Esophagus squamous epithelium (tissue), 4 donors: ENCODE data around the gene TSHR.

Experiments used
- POLR2A ChIP-seq, 4 donors: fragments of 450-650 bp; IDR thresholded peaks; one replicate each; pipeline ENCODE4 v1.6.1; 2017; ENCODE audit warnings: antibody characterized with exemption in 4 of 4, mild to moderate bottlenecking in 4 of 4, moderate library complexity in 3 of 4
- TF ChIP-seq, protein P1 (sequence below), 6 experiments: fragments of 450-650 bp in 4 of 6; fragments of 200-600 bp in 2 of 6; sonication (generic) in 2 of 6; IDR thresholded peaks; one replicate each; pipeline ENCODE4 v1.5.1; 2016 to 2019; ENCODE audit warnings: antibody characterized with exemption in 6 of 6, mild to moderate bottlenecking in 4 of 6, moderate library complexity in 4 of 6

DNA sequence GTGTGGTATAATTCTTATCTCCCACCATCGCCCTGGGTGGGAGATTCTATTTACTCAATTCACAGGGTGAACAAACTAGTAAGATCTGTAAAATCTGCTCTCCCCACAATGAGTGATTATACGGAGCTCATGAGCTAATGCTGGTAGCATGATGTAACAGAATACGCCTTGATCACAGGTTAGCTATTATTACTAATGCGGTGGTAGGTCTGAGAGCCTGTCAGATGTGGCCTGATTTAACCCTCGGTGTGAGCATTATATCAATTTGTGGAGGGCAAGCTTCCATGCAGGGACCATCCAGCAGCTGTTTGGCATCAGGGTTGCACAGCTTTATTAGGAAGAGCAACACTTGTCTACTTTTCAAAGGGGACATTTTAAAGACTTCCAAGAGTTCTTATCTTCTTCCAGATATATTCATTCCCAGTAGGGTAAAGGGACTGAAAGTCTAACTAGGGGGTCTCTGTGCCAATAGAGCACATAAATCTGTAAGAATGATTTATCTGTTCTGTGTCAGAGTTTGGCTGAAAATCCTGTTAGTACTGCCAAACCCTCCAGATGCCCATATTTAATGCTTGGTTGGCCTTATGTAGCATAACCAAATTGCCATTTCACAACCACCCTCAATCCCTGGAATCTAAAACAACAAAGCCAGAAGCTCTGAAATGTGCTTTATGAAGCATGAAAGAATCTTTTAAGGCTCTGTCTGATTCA is 18.7 kb downstream of the TSHR start:
- TF ChIP-seq POLR2A (IDR thresholded peaks at IDR 0.05), result no peak
- TF ChIP-seq, protein P1, sequence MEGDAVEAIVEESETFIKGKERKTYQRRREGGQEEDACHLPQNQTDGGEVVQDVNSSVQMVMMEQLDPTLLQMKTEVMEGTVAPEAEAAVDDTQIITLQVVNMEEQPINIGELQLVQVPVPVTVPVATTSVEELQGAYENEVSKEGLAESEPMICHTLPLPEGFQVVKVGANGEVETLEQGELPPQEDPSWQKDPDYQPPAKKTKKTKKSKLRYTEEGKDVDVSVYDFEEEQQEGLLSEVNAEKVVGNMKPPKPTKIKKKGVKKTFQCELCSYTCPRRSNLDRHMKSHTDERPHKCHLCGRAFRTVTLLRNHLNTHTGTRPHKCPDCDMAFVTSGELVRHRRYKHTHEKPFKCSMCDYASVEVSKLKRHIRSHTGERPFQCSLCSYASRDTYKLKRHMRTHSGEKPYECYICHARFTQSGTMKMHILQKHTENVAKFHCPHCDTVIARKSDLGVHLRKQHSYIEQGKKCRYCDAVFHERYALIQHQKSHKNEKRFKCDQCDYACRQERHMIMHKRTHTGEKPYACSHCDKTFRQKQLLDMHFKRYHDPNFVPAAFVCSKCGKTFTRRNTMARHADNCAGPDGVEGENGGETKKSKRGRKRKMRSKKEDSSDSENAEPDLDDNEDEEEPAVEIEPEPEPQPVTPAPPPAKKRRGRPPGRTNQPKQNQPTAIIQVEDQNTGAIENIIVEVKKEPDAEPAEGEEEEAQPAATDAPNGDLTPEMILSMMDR (IDR thresholded peaks at IDR 0.05), result no peak
